Spleen (tissue), 11 donors: ENCODE measurements around the gene CLASP1. TPM values are rescaled to one million over a fixed set of nuclear protein-coding genes. Genes with fewer than 3 reads are reported as not detected.

Experiments used
- DNase-seq: peaks from one replicate; pipeline ENCODE4 v3.0.0-alpha.2; 2020
- H3K27ac ChIP-seq, 8 donors: fragments of 200-600 bp; sonication (generic) in 7 of 8; 1 replicate in 4 of 8; 2 replicates in 4 of 8; pipeline versions ENCODE4 v1.5.0 to v1.8.0; 2016 to 2021; ENCODE audit warnings: inconsistent platforms in 4 of 8, mild to moderate bottlenecking in 4 of 8, moderate library complexity in 1 of 8
- H3K27me3 ChIP-seq, 7 donors: fragments of 200-600 bp; sonication (generic) in 6 of 7; replicated peaks in 1 of 7; 1 replicate in 4 of 7; 2 replicates in 3 of 7; pipeline versions ENCODE4 v1.5.0 to v1.8.0; 2016 to 2021; ENCODE audit warnings: inconsistent platforms in 3 of 7, mild to moderate bottlenecking in 1 of 7
- H3K36me3 ChIP-seq, 6 donors: fragments of 200-600 bp; sonication (generic) in 5 of 6; 1 replicate in 4 of 6; 2 replicates in 2 of 6; pipeline versions ENCODE4 v1.5.0 to v1.8.0; 2016 to 2021; ENCODE audit warnings: inconsistent platforms in 2 of 6
- H3K4me1 ChIP-seq, 6 donors: fragments of 200-600 bp; sonication (generic) in 5 of 6; 1 replicate in 3 of 6; 2 replicates in 3 of 6; pipeline versions ENCODE4 v1.5.0 to v1.8.0; 2016 to 2021; ENCODE audit warnings: inconsistent platforms in 3 of 6
- H3K4me3 ChIP-seq, 8 donors: fragments of 200-600 bp; sonication (generic) in 7 of 8; 1 replicate in 4 of 8; 2 replicates in 4 of 8; pipeline versions ENCODE4 v1.5.0 to v1.8.0; 2016 to 2021; ENCODE audit warnings: inconsistent platforms in 4 of 8, mild to moderate bottlenecking in 4 of 8, moderate library complexity in 2 of 8
- H3K9me3 ChIP-seq, 8 donors: fragments of 200-600 bp; sonication (generic) in 7 of 8; 1 replicate in 4 of 8; 2 replicates in 4 of 8; pipeline versions ENCODE4 v1.5.0 to v1.8.0; 2016 to 2021; ENCODE audit warnings: inconsistent platforms in 4 of 8
- POLR2A ChIP-seq, 3 donors: fragments of 450-650 bp; IDR thresholded peaks; one replicate each; pipeline ENCODE4 v1.5.1; 2017; ENCODE audit warnings: antibody characterized with exemption in 3 of 3, mild to moderate bottlenecking in 1 of 3
- POLR2AphosphoS5 ChIP-seq, 3 donors: sonication (generic); formaldehyde crosslinking; IDR thresholded peaks; one replicate each; pipeline ENCODE4 v1.5.1; 2017; ENCODE audit warnings: antibody characterized with exemption in 3 of 3
- WGBS, 5 donors: extraction: QIAGEN DNeasy Blood & Tissue Kit in 3 of 5; methylation state at CpG; one replicate each; pipeline versions ENCODE4 v1.1.5 to v1.1.7; 2013 to 2018; 5-methylcytosine and 5-hydroxymethylcytosine counted together
- intact Hi-C: fragments of 100-400 bp; cut with DNase I; formaldehyde crosslinking; loops from one replicate; pipeline ENCODE4 v1.15.0; 2023; ENCODE audit warnings: low total_unique reads
- polyA plus RNA-seq, 3 donors: library from polyadenylated mRNA; stranded (reverse); fragments of 200-250 nt; gene quantifications; one replicate each; pipeline ENCODE4 v1.2.1, GENCODE V29; 2013
- total RNA-seq, 7 donors: library from RNA; depleted of rRNA in 3 of 7; stranded (reverse); fragments of >200 nt in 3 of 7; fragmentation: NEBNext Ultra II Directional in 4 of 7; extraction: Animal tissue kit (Norgen Biotek cat#: 25700) in 4 of 7; gene quantifications; one replicate each; pipeline versions ENCODE4 v1.1.0 to v1.2.1, GENCODE V29; 2016 to 2021
- TF ChIP-seq, protein P1 (sequence below), 11 experiments: fragments of 200-600 bp in 7 of 11; fragments of 450-650 bp in 4 of 11; sonication (generic) in 4 of 11; IDR thresholded peaks in 8 of 11; conservative IDR thresholded peaks in 3 of 11; 1 replicate in 7 of 11; 2 replicates in 4 of 11; pipeline versions ENCODE4 v1.4.0 to v1.8.0; 2016 to 2021; ENCODE audit warnings: antibody characterized with exemption in 11 of 11, inconsistent platforms in 4 of 11, mild to moderate bottlenecking in 1 of 11
- donor health status: healthy with polysubstance abuse.
- donor health status: DM: no; HTN: no; CAD: no; lungs with moderate emphysema.
- donor health status: DM: no; HTN: no; CAD: no.
- donor health status: Bipolar disorder and iron deficiency.
- donor health status: healthy.
- donor health status: DM: no; HTN: no; CAD: no.
- donor health status: DM: yes; HTN: yes; CAD: no.

Gene CLASP1
- total and polyA plus RNA-seq, 10 donors, result 4.0 to 103 (median 71.7) TPM

DNA sequence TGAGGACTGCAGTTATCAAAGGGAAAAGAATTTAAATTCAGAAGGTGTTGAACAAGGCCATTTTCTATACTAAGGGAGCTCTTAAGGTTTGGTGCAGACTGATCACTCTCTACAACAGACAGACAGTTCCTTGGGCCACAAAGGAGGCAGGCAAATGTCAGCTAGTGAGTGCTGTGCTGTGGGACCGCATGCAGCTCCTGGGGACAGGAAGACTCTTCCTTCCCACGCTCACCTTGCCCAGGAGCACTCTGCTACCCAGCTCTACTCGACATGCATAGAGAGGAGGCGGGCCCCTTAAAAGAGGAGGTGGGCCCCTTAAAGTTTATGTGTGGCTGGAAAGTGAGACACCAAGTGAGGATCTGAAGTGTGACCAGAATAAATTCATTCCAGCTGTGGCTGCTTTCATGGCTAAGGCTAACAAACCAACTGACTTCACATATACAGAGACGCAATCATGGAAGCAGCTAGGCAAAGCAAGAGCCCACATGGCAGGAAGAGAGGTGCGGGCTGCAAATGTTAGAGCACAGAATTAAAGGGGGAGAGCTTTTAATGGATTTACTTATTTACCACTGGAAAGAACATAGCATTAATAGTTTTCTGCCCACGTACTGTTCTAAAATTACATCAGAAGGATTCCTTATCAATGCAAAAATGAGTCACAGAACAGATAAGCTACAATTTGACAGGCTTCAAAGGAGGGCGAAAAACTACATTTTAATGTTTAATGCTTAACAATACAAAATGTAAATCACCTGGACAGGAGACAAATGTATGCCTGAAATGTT is 220.0 kb downstream of the CLASP1 start:
- TF ChIP-seq POLR2A (IDR thresholded peaks at IDR 0.05), result no peak
- TF ChIP-seq, protein P1, sequence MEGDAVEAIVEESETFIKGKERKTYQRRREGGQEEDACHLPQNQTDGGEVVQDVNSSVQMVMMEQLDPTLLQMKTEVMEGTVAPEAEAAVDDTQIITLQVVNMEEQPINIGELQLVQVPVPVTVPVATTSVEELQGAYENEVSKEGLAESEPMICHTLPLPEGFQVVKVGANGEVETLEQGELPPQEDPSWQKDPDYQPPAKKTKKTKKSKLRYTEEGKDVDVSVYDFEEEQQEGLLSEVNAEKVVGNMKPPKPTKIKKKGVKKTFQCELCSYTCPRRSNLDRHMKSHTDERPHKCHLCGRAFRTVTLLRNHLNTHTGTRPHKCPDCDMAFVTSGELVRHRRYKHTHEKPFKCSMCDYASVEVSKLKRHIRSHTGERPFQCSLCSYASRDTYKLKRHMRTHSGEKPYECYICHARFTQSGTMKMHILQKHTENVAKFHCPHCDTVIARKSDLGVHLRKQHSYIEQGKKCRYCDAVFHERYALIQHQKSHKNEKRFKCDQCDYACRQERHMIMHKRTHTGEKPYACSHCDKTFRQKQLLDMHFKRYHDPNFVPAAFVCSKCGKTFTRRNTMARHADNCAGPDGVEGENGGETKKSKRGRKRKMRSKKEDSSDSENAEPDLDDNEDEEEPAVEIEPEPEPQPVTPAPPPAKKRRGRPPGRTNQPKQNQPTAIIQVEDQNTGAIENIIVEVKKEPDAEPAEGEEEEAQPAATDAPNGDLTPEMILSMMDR (IDR thresholded peaks at IDR 0.05 in 8 of 11, conservative IDR thresholded peaks at IDR 0.05 in 3 of 11), result no peak
- no peak for TF ChIP-seq POLR2AphosphoS5 (IDR thresholded peaks at IDR 0.05)
- WGBS, 5 donors, result 95 to 98% (median 97%) methylated on average over 8 of the region's 8 CpGs
- Histone ChIP-seq H3K4me3 (no peak overlapping the region), H3K27ac (no peak overlapping the region), H3K9me3 (no peaks in the 10 kb centered on the region), H3K27me3 (no peaks in the 10 kb centered on the region), H3K4me1 (no peaks in the 10 kb centered on the region), H3K36me3 (peaks cover 0 to 73% (median 53%) of the 10 kb centered on the region in 6 donors)
- intact Hi-C loops, result no loop called here
- no peak for DNase-seq

GRCh38 chr2:121427187-121427689 is 222.0 kb downstream of the CLASP1 start:
- Histone ChIP-seq H3K27me3 (no peaks in the 10 kb centered on the region), H3K36me3 (peaks cover 0 to 92% (median 58%) of the 10 kb centered on the region in 6 donors), H3K4me1 (no peaks in the 10 kb centered on the region), H3K9me3 (no peaks in the 10 kb centered on the region), H3K4me3 (no peak overlapping the region), H3K27ac (no peak overlapping the region)
- no peak for DNase-seq
- TF ChIP-seq, protein P1 (IDR thresholded peaks at IDR 0.05 in 8 of 11, conservative IDR thresholded peaks at IDR 0.05 in 3 of 11), result no peak
- TF ChIP-seq POLR2A (IDR thresholded peaks at IDR 0.05) (no peak), POLR2AphosphoS5 (IDR thresholded peaks at IDR 0.05) (no peak)
- 92 to 97% (median 96%) methylated on average over 2 of the region's 2 CpGs for WGBS, 5 donors
- intact Hi-C loops, result no loop called here

GRCh38 chr2:121420486-121420885 is 228.8 kb downstream of the CLASP1 start:
- no peak for DNase-seq
- H3K27ac ChIP-seq, result no peak overlapping the region
- intact Hi-C loops, result no loop called here
- 95 to 98% (median 96%) methylated on average over 5 of the region's 5 CpGs for WGBS, 5 donors
- TF ChIP-seq POLR2AphosphoS5 (IDR thresholded peaks at IDR 0.05), result no peak
- no peak for TF ChIP-seq POLR2A (IDR thresholded peaks at IDR 0.05)
- TF ChIP-seq, protein P1 (IDR thresholded peaks at IDR 0.05 in 8 of 11, conservative IDR thresholded peaks at IDR 0.05 in 3 of 11), result no peak
- H3K4me3 ChIP-seq, result no peak overlapping the region
- no peaks in the 10 kb centered on the region for H3K9me3 ChIP-seq
- H3K36me3 ChIP-seq, result peaks cover 2 to 100% (median 45%) of the 10 kb centered on the region in 6 donors
- H3K4me1 ChIP-seq, result no peaks in the 10 kb centered on the region
- H3K27me3 ChIP-seq, result no peaks in the 10 kb centered on the region

- H3K36me3 ChIP-seq, result peaks cover 2 to 100% (median 42%) of the 10 kb centered on the region in 6 donors
- H3K4me3 ChIP-seq, result no peak overlapping the region
- H3K27me3 ChIP-seq, result no peaks in the 10 kb centered on the region
- H3K9me3 ChIP-seq, result no peaks in the 10 kb centered on the region
- TF ChIP-seq POLR2A (IDR thresholded peaks at IDR 0.05), result no peak
- no peak for TF ChIP-seq POLR2AphosphoS5 (IDR thresholded peaks at IDR 0.05)
- TF ChIP-seq, protein P1 (IDR thresholded peaks at IDR 0.05 in 8 of 11, conservative IDR thresholded peaks at IDR 0.05 in 3 of 11), result no peak
- WGBS, 5 donors, result 98 to 100% (median 98%) methylated on average over 3 of the region's 3 CpGs
- intact Hi-C loops, result no loop called here
- no peaks in the 10 kb centered on the region for H3K4me1 ChIP-seq
- no peak for DNase-seq
- no peak overlapping the region for H3K27ac ChIP-seq
These were observed 230.1 kb downstream of the CLASP1 start for GRCh38 chr2:121419081-121419699.
